ENCODE results near the gene ENDOD1. TPM values are rescaled to one million over a fixed set of nuclear protein-coding genes. Genes with fewer than 3 reads are reported as not detected.
"Not testable (repeated sequence)": the region's sequence is repeated elsewhere in the genome, so short reads cannot be mapped to it uniquely, and the experiment has no call there.

ENDOD1 gene
- total RNA-seq, 1 experiment from 2014 or later, result 6.4 TPM

GRCh38 chr11:95111923-95112540, 22.4 kb downstream of the ENDOD1 start:
- Histone ChIP-seq H3K4me3 (no peak overlapping the region), H3K36me3 (no peaks in the 10 kb centered on the region), H3K27me3 (peaks cover 4% of the 10 kb centered on the region), H3K9me3 (peaks cover 2% of the 10 kb centered on the region; the same call in 1 of the 2 replicates)
- no peak for DNase-seq

GRCh38 chr11:95115597-95115996, 26.0 kb downstream of the ENDOD1 start:
- no peak overlapping the region for H3K4me3 ChIP-seq
- no peak for DNase-seq
- H3K9me3 ChIP-seq, result peaks cover 2% of the 10 kb centered on the region
- no peaks in the 10 kb centered on the region for H3K36me3 ChIP-seq
- peaks cover 4% of the 10 kb centered on the region for H3K27me3 ChIP-seq

- no peak overlapping the region for H3K4me3 ChIP-seq
- H3K27me3 ChIP-seq, result peaks cover 4% of the 10 kb centered on the region
- DNase-seq, result no peak
- H3K9me3 ChIP-seq, result peaks cover 2% of the 10 kb centered on the region
- no peaks in the 10 kb centered on the region for H3K36me3 ChIP-seq
Observed at GRCh38 chr11:95119361-95120060, 29.9 kb downstream of the ENDOD1 start.

- no peaks in the 10 kb centered on the region; the same call in none of the 2 replicates for H3K9me3 ChIP-seq
- H3K36me3 ChIP-seq, result no peaks in the 10 kb centered on the region
- no peak for DNase-seq
- H3K27me3 ChIP-seq, result no peaks in the 10 kb centered on the region
- no peak overlapping the region for H3K4me3 ChIP-seq
Observed at GRCh38 chr11:95121698-95122097, 32.1 kb downstream of the ENDOD1 start.

- Histone ChIP-seq H3K4me3 (no peak overlapping the region), H3K36me3 (no peaks in the 10 kb centered on the region), H3K27me3 (no peaks in the 10 kb centered on the region), H3K9me3 (no peaks in the 10 kb centered on the region)
- no peak for DNase-seq
Observed at GRCh38 chr11:95123556-95123955, 33.9 kb downstream of the ENDOD1 start.

- Histone ChIP-seq H3K4me3 (no peak overlapping the region), H3K27me3 (no peaks in the 10 kb centered on the region)
- DNase-seq, result no peak
Observed at GRCh38 chr11:95128602-95129001, 39.0 kb downstream of the ENDOD1 start.

GRCh38 chr11:95132956-95133355, 43.3 kb downstream of the ENDOD1 start:
- no peak for DNase-seq
- H3K9me3 ChIP-seq, result no peaks in the 10 kb centered on the region
- H3K4me3 ChIP-seq, result no peak overlapping the region
- H3K36me3 ChIP-seq, result no peaks in the 10 kb centered on the region
- no peaks in the 10 kb centered on the region for H3K27me3 ChIP-seq

More at GRCh38 chr11:95128602-95129001, 39.0 kb downstream of the ENDOD1 start:
- Histone ChIP-seq H3K9me3 (no peaks in the 10 kb centered on the region), H3K36me3 (no peaks in the 10 kb centered on the region)

GRCh38 chr11:95134491-95134890, 44.8 kb downstream of the ENDOD1 start:
- DNase-seq, result peak; percentile 84
- no peaks in the 10 kb centered on the region for H3K36me3 ChIP-seq
- no peak overlapping the region for H3K4me3 ChIP-seq
- no peaks in the 10 kb centered on the region for H3K9me3 ChIP-seq
- H3K27me3 ChIP-seq, result no peaks in the 10 kb centered on the region

- peak; percentile 56 for DNase-seq
- Histone ChIP-seq H3K27me3 (no peaks in the 10 kb centered on the region), H3K36me3 (no peaks in the 10 kb centered on the region), H3K4me3 (no peak overlapping the region), H3K9me3 (no peaks in the 10 kb centered on the region)
Observed at GRCh38 chr11:95135155-95135554, 45.5 kb downstream of the ENDOD1 start.

- no peaks in the 10 kb centered on the region for H3K27me3 ChIP-seq
- H3K36me3 ChIP-seq, result no peaks in the 10 kb centered on the region
- no peaks in the 10 kb centered on the region for H3K9me3 ChIP-seq
- DNase-seq, result no peak
- H3K4me3 ChIP-seq, result no peak overlapping the region
Observed at GRCh38 chr11:95135880-95136279, 46.2 kb downstream of the ENDOD1 start.

- H3K36me3 ChIP-seq, H3K27me3 ChIP-seq, H3K4me3 ChIP-seq, DNase-seq, H3K9me3 ChIP-seq: not testable (repeated sequence)
Observed at GRCh38 chr11:95136747-95137146, 47.1 kb downstream of the ENDOD1 start.

GRCh38 chr11:95137299-95137698, 47.7 kb downstream of the ENDOD1 start:
- no peak for DNase-seq
- H3K9me3 ChIP-seq, result no peaks in the 10 kb centered on the region
- no peaks in the 10 kb centered on the region for H3K27me3 ChIP-seq
- no peak overlapping the region for H3K4me3 ChIP-seq
- H3K36me3 ChIP-seq, result no peaks in the 10 kb centered on the region

GRCh38 chr11:95138448-95138847, 48.8 kb downstream of the ENDOD1 start:
- no peaks in the 10 kb centered on the region for H3K27me3 ChIP-seq
- no peak overlapping the region for H3K4me3 ChIP-seq
- no peaks in the 10 kb centered on the region for H3K36me3 ChIP-seq
- no peak for DNase-seq
- H3K9me3 ChIP-seq, result no peaks in the 10 kb centered on the region

GRCh38 chr11:95140397-95141033, 50.9 kb downstream of the ENDOD1 start:
- no peak overlapping the region for H3K4me3 ChIP-seq
- H3K27me3 ChIP-seq, result no peaks in the 10 kb centered on the region
- no peaks in the 10 kb centered on the region for H3K9me3 ChIP-seq
- DNase-seq, result no peak
- no peaks in the 10 kb centered on the region for H3K36me3 ChIP-seq

- H3K4me3 ChIP-seq, result no peak overlapping the region
- no peaks in the 10 kb centered on the region for H3K27me3 ChIP-seq
- H3K9me3 ChIP-seq, result no peaks in the 10 kb centered on the region
- H3K36me3 ChIP-seq, result no peaks in the 10 kb centered on the region; the same call in 1 of the 2 replicates
- peak; percentile 55 for DNase-seq
Observed at GRCh38 chr11:95142431-95142830, 52.8 kb downstream of the ENDOD1 start.

- Histone ChIP-seq H3K27me3 (no peaks in the 10 kb centered on the region), H3K36me3 (no peaks in the 10 kb centered on the region; the same call in 1 of the 2 replicates), H3K9me3 (no peaks in the 10 kb centered on the region), H3K4me3 (no peak overlapping the region)
- peak; percentile 71 for DNase-seq
Observed at GRCh38 chr11:95143106-95143681, 53.5 kb downstream of the ENDOD1 start.

Measured in MG63 (cell line).